Measurements from ENCODE around the gene PCP2. TPM values are rescaled to one million over a fixed set of nuclear protein-coding genes. Genes with fewer than 3 reads are reported as not detected.

The PCP2 gene
- total and polyA plus RNA-seq, 2 donors (not counting 1 experiment from before 2014, with no cell fraction given), result 6.5 to 9.3 TPM

DNA sequence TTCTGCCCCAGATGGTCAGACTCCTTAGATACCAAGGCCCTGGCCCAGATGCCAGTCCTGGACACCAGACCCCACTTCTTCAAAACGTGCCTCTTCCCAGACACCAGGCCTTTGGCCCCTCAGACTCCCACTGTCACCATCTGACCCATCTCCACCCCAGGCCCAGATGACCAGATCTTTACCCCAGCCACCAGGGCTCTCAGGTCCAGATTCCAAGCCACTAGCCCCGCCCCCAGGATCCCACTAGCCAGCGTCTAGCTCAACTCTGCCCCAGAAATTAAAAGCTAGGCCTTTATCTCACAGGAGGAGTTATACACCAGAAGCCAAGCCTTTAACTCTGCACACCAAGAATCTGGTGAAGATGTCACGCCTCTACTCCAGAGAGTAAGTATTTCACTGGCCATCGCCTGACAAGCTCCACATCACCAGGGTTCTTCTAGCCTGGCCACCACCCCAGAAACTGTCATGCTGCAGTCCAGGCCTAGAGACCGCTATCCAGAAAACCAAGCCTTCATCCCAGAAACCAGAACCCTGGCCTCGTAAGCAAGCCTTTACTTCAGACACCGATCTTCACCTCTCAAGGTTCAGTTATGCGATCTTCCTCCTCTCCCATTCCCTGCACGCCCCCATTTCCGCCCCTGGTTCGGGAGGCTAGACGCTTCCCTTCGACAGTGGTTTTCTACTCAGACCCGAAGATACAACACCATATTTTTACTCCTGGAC lies 4.8 kb downstream of the PCP2 start:
- H3K27me3 ChIP-seq (replicated peaks in 1 of 4; ENCODE audit: control extremely low read depth in 1 of 4, control insufficient read depth in 3 of 4, insufficient read depth in 4 of 4, low read length in 3 of 4), result no peaks in the 10 kb centered on the region
- H3K27ac ChIP-seq (ENCODE audit: low read length in 2 of 2), result peak overlapping the region; percentile 87 to 91
- H3K4me1 Mint-ChIP-seq, result peaks cover 40% of the 10 kb centered on the region
- intact Hi-C loops (cut with micrococcal nuclease), result loop anchor here (1.0 to 2.0 kb wide), 4 partner anchors 9 to 315 kb away; partner anchors contain the start of genes MCOLN1, PNPLA6, STXBP2 and TIMM44
- CTCF ChIA-PET, result interaction anchor here (0.6 to 1.6 kb wide), 4 partner anchors 24 to 952 kb away, joined by 3 to 10 read pairs (median 4); no protein-coding TSS in a partner anchor
- H3K4me3 ChIP-seq (ENCODE audit: control extremely low read depth in 1 of 5, extremely low read depth in 1 of 5, insufficient read depth in 1 of 5, low read depth in 2 of 5, low read length in 4 of 5), result peak overlapping the region; percentile 78 to 100 (median 99)
- ATAC-seq (ENCODE audit: low read depth) (no peak), DNase-seq (no peak)
- POLR2A ChIA-PET, result interaction anchor here (0.6 to 1.2 kb wide), 3 partner anchors 13 to 565 kb away, joined by 3 to 7 read pairs (median 6); partner anchors contain the start of gene TIMM44
- peaks cover 76% of the 10 kb centered on the region for H3K79me2 ChIP-seq (ENCODE audit: control insufficient read depth, insufficient read depth, low read length)
- peak overlapping the region; percentile 99 for H3K9ac ChIP-seq (ENCODE audit: low read length)
- H3K27ac Mint-ChIP-seq, result peak overlapping the region; percentile 95
- H3K9me3 ChIP-seq (ENCODE audit: control extremely low read depth in 1 of 3, control insufficient read depth in 2 of 3, insufficient read depth in 1 of 3, low read length in 2 of 3), result peaks cover 0 to 3% (median 0%) of the 10 kb centered on the region in 3 donors
- H4K20me1 ChIP-seq (ENCODE audit: control insufficient read depth, insufficient read depth, low read length, poor library complexity, severe bottlenecking), result peaks cover 41% of the 10 kb centered on the region
- H3K4me1 ChIP-seq (ENCODE audit: control insufficient read depth in 2 of 2, insufficient read depth in 2 of 2, low read length in 2 of 2), result peaks cover 19 to 31% of the 10 kb centered on the region in 2 donors
- no peaks in the 10 kb centered on the region for H3K27me3 Mint-ChIP-seq
- WGBS (ENCODE audit: insufficient coverage), result 7% methylated on average over 14 of the region's 15 CpGs
- no peaks in the 10 kb centered on the region for H3K9me3 Mint-ChIP-seq (ENCODE audit: insufficient read depth)
- H3K4me3 Mint-ChIP-seq, result peak overlapping the region; percentile 92
- TF ChIP-seq EZH2 (IDR thresholded peaks at IDR 0.05; ENCODE audit: borderline replicate concordance, insufficient read depth, low read depth, low read length, poor library complexity, severe bottlenecking) (no peak), CTCF (IDR thresholded peaks at IDR 0.05) (no peak)
- peaks cover 0 to 48% of the 10 kb centered on the region in 2 experiments for H3K36me3 ChIP-seq (replicated peaks in 1 of 2; ENCODE audit: control extremely low read depth in 1 of 2, control insufficient read depth in 1 of 2, extremely low read depth in 1 of 2, insufficient read depth in 2 of 2, low read length in 1 of 2)
- H2AFZ ChIP-seq (ENCODE audit: insufficient read depth, low read depth, low read length, poor library complexity, severe bottlenecking), result peak overlapping the region; percentile 87
- H3K4me2 ChIP-seq (replicated peaks; ENCODE audit: low read depth, low read length, poor library complexity, severe bottlenecking), result peak overlapping the region; percentile 84

DNA sequence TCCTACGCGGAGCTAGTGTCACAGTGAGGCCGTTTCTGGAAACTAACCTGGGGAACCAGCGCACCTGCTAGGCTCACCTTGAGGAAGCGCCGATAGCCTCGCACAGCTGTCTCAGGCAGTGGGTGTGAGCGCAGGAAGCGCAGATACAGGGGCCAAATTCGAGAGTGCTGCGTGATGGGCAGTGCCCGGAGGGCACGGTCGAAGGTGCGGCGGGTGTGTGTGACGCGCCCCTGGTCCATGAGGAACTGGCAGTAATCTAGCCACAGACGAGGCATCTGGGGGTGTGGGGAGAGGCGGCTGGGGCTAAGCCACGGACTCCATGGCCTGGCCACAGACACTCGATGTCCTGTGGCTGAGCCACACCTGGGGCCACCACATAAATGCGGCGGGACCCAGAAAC lies 6.4 kb downstream of the PCP2 start:
- intact Hi-C loops (cut with micrococcal nuclease), result no loop called here
- ATAC-seq (ENCODE audit: low read depth), result no peak
- Histone ChIP-seq H3K9me3 (ENCODE audit: control extremely low read depth in 1 of 3, control insufficient read depth in 2 of 3, insufficient read depth in 1 of 3, low read length in 2 of 3) (peaks cover 0 to 3% (median 0%) of the 10 kb centered on the region in 3 donors), H4K20me1 (ENCODE audit: control insufficient read depth, insufficient read depth, low read length, poor library complexity, severe bottlenecking) (peaks cover 41% of the 10 kb centered on the region), H3K4me3 (ENCODE audit: control extremely low read depth in 1 of 5, extremely low read depth in 1 of 5, insufficient read depth in 1 of 5, low read depth in 2 of 5, low read length in 4 of 5) (no peak overlapping the region), H3K27ac (ENCODE audit: low read length in 2 of 2) (no peak overlapping the region), H3K27me3 (replicated peaks in 1 of 4; ENCODE audit: control extremely low read depth in 1 of 4, control insufficient read depth in 3 of 4, insufficient read depth in 4 of 4, low read length in 3 of 4) (no peaks in the 10 kb centered on the region), H3K79me2 (ENCODE audit: control insufficient read depth, insufficient read depth, low read length) (peaks cover 61% of the 10 kb centered on the region), H3K36me3 (replicated peaks in 1 of 2; ENCODE audit: control extremely low read depth in 1 of 2, control insufficient read depth in 1 of 2, extremely low read depth in 1 of 2, insufficient read depth in 2 of 2, low read length in 1 of 2) (peaks cover 3 to 60% of the 10 kb centered on the region in 2 experiments), H2AFZ (ENCODE audit: insufficient read depth, low read depth, low read length, poor library complexity, severe bottlenecking) (no peak overlapping the region), H3K9ac (ENCODE audit: low read length) (no peak overlapping the region), H3K4me2 (replicated peaks; ENCODE audit: low read depth, low read length, poor library complexity, severe bottlenecking) (no peak overlapping the region), H3K4me1 (ENCODE audit: control insufficient read depth in 2 of 2, insufficient read depth in 2 of 2, low read length in 2 of 2) (peaks cover 19 to 31% of the 10 kb centered on the region in 2 donors)
- ChIA-PET CTCF (interaction anchor here (0.6 kb wide), 1 partner anchor 147 kb away, joined by 3 read pairs; no protein-coding TSS in a partner anchor), POLR2A (interaction anchor here (1.5 kb wide), 1 partner anchor 9 kb away, joined by 3 read pairs; no protein-coding TSS in a partner anchor)
- H3K27ac Mint-ChIP-seq, result no peak overlapping the region
- H3K4me3 Mint-ChIP-seq, result peak overlapping the region; percentile 54
- H3K27me3 Mint-ChIP-seq, result no peaks in the 10 kb centered on the region
- DNase-seq, result no peak
- peaks cover 40% of the 10 kb centered on the region for H3K4me1 Mint-ChIP-seq
- TF ChIP-seq EZH2 (IDR thresholded peaks at IDR 0.05; ENCODE audit: borderline replicate concordance, insufficient read depth, low read depth, low read length, poor library complexity, severe bottlenecking) (no peak), CTCF (IDR thresholded peaks at IDR 0.05) (no peak)
- 96% methylated on average over 24 of the region's 24 CpGs for WGBS (ENCODE audit: insufficient coverage)
- H3K9me3 Mint-ChIP-seq (ENCODE audit: insufficient read depth), result no peaks in the 10 kb centered on the region
